DMS79 treated with DMSO at 0.1 percent for 48 hours (cell line): ENCODE data around the gene NKX1-1.
"Not testable (repeated sequence)": the region's sequence is repeated elsewhere in the genome, so short reads cannot be mapped to it uniquely, and the experiment has no call there.

ENCODE experiments used
- DNase-seq: peaks from one replicate; lab custom pipeline; 2025; lab: John Stamatoyannopoulos, UW

Gene NKX1-1

DNA sequence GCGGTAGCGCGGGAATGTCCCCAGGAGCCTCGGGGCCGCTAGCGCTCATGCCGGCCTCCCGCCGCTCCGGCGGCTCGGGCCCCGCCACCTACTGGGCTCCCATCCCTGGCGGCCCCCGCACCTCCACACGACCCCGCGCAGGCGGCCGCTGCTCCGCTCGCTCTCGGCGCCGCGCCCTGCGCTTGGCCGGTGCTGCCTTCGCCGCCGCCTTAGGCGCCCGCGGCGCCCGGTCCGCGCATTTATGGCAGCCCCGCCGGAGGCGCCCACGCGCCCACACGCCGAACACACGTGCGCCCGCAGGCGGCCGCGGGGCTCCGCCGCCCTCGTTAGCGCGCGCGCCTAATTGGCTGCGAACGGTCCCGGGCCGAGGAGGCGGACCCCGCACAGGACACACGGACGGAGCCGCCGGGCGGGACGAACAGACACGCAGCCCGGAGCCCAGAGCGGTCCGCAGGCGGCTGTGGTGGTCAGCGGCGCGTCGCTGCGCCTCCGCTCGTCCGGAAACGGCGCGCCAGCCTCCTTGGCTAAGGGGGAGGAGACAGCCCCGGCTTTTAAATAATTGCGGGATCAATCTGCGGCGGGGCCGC lies at the start of gene NKX1-1:
Gene NKX1-1, minus strand, starts transcription at position 49 of the 587 bp plus-strand sequence. Its CDS starts 0 bp downstream, at position 49.
- no peak for DNase-seq

DNA sequence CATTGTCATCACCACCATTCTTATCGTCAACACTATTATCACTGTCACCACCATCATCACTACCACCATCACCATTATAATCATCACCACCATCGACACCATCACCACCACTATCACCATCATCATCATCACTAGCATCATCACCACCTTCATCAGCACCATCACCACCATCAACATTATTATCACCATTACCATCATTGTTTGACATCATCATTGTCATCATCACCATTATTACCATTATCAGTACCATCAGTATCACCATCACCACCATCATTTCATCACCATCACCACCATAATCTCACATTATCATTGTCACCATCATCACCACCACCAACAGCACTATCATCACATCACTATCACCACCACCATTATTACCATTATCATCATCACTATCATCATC lies 47.5 kb upstream of the NKX1-1 start:
- no peak for DNase-seq

DNA sequence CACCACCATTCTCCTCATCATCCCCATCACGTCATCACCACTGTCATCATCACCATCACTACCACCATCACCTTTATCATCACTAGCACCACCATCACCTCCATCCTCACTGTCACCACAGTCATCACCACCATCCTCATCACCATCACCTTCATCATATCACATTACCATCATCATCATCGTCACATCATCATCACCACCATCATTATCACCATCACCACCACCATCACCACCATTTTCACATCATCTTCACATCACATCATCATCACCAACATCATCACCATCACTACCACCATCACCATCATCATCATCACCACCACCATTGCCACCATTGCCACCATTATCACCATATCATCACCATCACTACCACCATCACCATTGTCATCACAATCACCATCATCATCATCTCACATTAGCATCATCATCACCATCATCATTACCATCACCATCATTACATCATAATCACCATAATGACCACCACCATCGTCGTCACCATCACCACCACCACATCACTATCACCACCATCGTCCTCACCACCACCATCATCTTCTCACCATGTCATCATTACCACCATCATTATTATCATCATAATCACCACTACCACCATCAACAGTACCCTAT lies 46.3 kb upstream of the NKX1-1 start:
- DNase-seq, result no peak

DNA sequence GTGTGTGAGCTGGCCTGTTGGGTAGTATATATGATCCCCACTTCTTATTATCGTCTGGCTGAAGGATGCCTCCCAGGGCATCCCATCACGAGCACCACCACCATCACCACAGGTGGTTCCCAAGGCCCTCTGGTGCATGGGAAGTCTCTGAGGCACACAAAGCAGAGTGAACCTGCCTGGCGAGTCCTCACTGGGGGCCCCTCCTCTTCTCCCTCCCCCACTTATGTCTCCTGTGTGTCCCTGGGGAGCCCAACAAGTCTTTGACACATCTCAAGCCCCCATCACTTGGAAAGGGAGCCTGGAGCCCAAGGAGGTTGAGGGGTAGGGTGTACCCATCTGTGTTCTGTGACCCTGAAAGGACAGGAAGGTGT lies 45.5 kb upstream of the NKX1-1 start:
- no peak for DNase-seq

DNA sequence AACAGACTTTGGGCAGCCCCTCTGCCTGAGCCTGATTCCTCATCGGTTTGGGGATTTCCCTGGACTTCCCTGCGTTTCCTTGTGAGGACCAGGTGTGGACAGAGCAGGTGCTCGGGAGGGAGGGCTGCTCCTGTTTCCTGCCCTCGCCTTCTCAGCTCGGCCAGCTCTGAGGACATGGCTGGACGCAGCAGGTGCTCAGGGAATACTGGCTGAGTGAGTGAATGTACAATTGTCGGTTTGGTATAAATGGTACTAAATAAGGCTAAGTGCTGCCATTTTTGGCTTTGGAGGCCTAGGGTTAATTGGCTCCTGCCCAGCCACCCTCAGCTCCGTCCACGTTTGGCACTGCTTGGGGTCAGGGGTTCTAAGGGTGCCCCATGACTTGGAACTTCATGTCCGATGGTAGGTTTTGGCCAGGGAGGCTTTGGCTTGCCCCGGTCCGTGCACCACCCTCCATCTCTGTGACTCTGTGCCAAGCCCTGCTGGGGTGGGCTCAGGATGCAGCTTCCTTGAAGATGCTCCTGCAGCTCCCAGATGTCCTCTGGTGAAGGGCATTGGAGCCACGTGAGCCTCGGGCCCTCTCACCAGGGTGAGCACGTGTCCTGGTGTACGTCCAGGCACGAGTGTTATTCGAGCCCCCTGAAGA lies 45.0 kb upstream of the NKX1-1 start:
- no peak for DNase-seq

DNA sequence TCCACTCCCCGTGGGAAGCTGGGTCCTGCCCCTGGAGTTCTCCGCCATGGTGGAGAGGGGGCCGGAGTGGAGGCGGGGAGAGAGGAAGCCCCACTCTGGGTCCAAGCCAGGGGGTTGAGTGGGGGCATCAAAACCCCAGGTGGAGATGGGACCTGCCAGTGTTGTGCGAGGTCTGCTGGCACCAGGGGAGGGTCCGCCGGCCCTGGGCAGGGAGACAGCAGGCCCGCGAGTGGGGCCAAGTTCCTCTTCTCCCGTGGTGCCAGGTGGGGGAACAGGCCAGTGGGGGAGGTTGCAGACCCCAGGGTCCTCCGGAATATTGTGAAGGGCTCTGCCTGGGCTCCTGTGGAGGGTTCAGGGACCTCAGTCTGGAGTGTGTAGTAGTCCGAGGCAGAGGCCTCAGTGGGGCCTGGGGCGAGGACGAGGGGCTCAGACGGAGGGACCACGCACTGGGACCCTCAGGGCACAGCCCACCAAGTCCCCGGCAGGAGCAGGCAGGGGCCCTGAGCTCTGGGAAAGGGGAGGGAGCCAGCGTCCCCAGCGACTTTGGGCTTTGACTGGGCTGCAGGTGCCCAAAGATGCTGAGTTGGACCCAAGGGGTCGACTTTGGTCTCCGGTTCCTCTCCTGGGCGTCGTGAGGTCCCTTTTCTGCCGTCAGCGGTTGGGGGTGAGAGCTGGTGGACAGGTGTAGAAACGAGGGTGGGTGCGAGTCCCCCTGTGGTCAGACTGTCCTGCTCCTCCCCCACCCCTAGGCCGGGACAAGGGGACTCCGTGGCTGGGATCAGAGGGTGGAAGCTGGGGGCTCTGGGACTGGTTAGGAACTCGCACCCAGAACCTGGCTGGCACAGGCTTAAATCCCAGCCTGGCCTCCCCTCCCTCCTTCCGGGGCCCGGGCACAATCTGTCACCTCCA lies 43.8 kb upstream of the NKX1-1 start:
- DNase-seq, result no peak

DNA sequence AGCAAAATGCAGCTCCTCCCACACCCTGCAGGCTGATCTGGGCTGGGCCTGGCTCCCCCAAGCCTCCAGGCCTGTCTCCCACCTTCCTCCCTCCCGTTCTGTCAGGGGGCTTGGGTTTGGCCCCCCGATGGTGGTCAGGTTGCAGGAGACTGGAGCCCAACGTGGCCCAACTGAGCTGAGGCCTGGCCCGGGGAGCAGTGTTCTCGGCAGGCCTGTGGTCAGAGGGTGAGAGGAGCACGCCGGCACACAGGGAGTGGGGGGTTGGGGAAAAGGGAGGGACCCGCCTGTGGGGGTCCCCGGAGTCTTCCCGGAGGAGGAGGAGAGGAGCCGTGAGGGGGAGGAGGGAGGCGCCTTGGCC lies 43.2 kb upstream of the NKX1-1 start:
- no peak for DNase-seq

DNA sequence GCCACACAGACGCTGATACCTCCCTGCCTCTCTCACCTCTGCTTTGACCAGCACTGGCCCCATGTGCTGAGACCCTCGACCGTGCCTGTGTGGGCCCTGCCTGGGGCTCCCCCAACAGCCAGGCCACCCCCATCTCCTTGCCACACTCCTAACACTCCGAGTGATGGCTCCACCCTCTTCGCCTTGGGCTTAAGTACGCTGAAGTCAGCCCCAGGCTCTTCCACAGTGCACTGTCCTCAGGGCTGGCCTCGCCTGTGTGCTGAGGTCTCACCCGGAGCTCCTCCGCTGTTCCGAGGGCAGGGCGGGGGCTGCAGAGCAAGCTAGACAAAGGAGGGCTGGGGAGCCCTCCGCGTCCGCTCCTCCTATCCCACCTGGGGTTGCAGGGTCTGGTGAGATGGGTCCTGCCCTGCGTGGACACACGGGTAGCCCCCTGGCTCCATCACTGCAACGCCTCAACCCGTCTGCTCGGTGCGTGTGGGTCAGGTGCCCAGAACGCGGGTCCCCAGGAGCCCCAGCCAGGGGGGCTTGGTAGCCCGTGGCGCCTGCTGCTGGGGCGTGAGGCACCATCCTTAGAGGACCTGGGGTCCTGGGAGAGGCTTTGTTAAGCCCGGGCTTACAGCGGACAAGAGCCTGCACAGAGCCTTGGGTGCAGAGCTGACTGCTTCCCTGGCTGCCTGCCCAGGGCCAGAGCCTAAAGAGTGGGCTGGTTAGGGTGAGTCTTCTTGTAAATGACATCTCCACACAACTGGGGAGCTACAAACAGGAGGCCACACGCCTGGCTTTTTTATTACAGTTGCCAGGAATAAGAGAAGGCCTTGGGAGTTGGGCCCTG lies 42.6 kb upstream of the NKX1-1 start:
- no peak for DNase-seq

DNA sequence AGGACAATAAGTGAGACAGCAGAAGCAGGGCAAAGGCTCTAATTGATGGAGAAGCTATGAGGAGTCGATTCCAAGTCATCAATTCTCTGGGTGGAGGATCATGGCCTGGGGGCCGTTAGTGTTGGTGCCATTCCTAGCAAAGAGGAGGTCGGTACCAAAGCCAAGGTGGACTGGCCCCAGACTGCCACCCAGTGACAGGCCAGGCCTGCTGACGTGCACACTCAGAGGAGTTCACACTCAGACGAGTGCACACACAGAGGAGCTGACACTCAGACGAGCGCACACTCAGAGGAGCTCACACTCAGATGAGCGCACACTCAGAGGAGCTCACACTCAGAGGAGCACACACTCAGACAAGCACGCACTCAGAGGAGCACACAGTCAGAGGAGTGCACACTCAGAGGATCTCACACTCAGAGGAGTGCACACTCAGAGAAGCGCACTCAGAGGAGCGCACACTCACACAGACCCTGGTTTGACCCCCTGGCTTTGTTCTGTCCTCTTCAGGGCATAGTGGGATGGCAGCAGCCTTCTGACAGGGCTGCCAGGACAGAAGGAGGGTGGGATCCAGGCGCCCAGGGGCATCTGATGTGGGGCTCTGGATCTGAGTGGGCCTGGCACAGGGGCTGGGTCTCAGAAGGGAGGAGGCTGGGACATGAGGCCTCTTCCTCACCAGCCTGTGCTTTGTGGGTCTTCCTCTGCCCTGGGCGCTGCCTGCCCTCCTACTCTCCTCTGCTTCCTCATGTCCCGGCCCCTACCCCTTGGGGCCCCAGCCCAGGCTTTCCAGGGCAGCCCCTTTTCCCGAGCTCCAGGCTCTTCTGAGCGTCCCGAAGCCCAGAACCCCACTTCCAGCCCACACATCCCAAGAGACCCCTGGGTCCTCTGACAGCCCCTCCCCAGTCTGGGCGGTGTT lies 41.7 kb upstream of the NKX1-1 start:
- no peak for DNase-seq

DNA sequence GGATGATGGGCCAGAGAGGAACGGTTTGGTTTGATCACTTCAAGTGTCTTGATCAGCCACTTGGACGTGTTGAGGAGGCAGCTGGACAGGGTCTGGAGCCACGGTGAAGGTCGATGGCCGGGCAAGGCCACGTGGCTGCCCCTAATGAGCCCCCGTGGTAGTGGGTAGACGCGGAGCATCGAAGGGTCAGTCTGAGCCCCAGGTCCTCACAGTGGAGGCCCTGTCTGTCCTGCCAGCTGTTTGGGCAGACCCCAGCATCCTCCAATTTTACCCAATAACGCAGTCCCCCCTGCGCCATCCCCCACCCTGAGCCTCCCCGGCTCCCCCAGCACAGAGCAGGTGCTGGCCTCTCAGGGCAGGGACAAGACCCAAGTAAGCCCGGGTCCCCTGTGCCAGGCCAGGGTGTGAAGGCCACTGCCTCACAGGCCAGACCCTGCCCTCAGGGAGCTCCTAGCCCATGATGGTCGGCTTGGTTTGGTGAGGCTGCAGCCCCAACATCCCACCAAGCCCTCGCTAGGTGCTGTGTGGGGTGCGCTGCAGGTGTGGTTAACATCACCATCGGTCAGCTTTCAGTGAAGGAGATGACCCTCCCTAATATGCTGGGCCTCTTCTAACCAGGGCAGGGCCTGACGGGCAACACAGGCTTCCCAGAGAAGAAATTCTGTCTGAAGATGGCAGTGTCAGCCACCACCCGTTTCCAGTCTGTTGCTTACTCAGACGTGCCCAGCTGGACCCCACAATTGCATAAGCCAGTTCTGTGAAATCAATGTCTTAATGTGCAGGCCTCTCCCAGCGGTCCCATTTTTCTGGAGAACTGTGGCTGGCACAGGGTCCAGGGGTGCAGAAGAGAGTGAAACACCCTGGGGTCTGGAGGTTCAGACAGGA lies 40.5 kb upstream of the NKX1-1 start:
- no peak for DNase-seq

DNA sequence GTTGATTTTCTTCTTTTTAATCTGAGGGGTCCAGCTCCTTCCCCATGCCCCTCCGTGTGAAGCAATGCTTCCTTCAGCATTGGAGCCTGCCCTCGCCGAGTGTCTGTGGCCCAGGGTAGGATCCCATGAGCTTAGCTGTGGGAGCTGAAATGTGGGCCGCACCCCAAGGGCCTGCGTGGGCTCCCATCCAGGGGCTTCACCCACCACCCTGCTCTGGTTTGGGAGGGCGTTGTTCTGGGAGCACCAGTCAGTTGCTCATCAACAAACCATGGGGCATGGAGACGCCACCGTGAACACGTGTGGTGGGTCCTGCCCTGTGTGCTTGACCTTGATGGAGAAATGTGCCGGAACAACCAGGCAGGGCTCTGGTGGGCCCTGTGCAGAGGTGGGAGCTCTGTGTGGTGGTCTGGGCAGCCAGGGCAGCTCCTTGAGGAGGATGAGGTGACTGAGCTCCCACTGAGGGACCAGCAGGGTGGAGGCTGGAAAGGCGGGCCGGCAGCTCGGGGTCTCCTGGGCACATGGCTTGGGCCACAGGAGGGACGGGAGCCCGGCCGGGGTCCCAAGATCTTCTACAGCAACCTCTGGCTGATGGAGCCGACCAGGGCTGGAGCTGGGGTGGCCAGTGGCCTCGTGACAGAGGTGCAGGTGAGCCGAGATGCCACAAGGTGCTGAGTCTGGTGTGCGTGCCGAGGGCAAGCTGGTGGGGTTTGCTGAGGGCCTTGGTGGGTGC lies 39.6 kb upstream of the NKX1-1 start:
- no peak for DNase-seq

DNA sequence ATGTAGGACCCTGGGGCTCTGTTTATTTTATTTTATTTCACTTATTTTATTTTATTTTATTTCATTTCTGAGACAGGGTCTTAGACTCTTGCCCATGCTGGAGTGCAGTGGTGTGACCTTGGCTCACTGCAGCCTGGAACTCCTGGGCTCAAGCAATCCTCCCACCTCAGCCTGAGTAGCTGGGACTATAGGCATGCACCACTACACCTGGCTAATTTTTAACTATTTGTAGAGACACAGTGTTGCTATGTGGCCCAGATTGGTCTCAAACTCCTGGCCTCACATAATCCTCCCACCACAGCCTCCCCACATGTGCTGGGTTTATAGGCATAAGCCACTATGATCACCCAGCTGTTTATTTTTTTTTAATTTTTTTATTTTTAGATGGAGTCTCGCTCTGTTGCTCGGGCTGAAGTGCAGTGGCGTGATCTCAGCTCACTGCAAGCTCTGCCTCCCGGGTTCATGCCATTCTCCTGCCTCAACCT lies 37.5 kb upstream of the NKX1-1 start:
- not testable (repeated sequence) for DNase-seq

DNA sequence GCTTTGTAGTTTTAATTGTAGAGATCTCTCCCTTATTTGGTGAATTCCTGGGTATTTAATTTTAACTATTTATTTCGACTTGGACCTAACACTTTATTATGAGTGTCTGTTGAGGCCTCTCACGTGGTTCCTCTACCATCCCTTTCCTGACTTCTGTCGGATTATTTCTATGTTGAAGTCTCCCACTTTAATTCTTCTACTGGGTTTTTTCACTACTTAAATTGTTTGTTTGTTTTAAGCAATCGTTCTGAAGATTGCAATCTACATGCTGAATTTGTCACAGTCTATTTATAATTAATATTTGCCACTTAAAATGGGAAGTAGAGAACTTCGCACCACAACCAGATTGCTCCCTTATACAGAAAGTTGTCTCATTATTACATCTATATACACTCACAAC lies 20.8 kb upstream of the NKX1-1 start:
- no peak for DNase-seq

DNA sequence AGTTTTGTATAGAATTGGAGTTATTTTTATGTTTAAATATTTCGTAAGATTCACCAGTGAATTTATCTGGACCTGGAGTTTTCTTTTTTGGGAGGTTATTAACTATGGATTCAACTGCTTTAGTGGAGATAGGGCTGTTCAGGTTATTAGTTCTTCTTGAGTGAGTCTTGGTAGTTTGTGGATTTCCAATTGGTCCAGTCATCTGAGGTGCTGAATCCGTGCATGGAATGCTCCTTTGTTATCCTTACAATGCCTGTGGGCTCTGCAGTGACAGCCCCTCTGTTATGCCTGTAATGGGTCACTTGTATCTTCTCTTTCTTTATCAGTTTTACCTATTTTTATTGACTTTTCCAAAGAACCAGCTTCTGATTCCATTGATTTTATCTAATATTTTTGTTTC lies 15.4 kb upstream of the NKX1-1 start:
- no peak for DNase-seq

DNA sequence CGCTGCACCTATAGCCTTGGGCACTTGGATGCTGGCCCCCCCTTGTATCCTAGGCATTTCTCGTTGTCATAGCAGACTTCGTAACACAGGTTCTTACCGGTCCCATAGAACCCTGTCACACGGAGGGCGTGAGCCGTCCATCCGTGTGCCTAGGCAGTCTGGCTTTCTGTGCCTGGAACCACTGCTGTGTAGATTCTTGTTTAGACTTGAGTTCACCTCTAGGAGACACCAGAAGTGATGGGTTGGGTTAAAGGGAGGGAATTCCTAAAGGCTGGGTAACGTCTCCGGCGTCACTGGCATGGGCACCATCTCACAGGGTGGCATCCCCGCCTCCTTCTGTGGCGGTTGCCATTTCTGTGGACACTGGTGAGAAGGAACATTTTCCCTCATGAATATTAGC lies 13.5 kb upstream of the NKX1-1 start:
- DNase-seq, result no peak

DNA sequence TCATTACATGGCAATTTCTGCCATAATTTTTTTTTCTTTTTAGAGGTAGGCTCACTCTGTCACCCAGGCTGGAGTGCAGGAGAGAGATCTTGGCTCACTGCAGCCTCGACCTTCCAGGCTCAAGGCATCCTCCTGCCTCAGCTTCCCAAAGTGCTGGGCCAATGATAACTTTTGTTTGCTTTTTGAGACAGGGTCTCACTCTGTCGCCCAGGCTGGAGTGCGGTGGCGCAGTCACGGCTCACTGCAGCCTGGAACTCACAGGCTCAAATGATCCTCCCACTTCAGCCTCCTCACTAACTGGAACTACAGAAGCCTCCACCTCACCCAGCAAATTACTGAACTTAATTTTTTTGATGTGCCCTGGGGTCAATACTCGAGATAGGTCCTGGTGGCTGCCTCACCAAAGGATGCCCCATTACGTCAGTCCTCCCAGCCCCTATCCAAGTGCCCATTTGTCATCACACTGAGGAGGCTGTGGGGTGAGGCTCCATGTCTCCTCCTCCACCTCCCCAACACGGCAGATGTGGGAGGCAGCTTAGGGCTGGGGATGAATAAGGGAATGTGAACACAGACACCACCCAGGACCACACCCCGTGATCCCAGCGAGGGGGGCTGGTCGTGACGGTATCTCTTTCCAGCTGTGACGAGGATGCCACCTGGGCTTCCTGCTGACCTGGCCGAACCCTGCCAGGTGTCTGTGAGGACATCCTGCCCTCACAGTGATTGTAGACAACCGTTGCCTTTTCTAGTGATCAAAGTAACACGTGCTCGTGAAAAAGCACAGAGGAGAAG lies 12.4 kb upstream of the NKX1-1 start:
- no peak for DNase-seq

DNA sequence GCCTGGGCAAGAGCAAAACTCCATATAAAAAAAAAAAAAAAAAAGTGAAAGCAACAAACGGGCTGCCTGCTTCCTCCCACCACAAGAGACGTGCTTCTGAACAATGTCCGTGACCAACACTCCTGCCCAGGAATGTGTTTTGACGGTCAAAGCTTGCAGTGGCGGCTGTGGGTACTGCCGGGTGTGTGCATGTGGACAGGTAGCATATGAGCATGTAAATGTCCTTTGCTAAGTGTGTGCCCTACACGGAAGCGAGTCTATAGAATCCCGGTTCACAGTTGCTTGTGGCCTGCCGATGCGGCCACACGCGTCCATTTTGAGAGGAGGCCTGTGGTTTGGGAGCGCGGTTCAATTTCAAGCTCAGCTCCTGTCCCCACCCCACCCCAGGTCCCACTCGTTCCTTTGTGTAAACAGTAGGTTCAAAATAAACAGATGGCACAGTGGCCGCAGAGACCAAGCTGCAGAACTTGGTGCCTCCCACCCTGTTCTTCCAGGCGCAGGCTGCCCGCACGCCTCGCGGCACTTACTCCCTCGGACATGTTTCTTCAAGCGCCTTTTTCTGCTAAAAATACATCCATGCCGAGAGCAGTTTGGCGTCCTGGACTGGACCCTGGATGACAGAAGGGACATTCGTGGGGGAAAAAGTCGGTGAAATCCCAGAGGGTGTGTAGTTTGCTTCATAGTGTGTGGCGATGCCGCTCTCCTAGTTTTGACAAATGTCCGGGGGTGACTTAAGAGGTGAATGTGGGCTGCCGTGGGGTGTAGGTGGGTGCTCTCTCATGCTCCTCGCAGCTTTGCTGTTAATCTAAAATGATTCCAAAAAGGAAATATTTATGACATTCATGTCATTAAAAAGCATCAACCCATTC lies 11.5 kb upstream of the NKX1-1 start:
- no peak for DNase-seq
